H9 (cell line): Measurements from ENCODE around the gene PHF11. TPM values are rescaled to one million over a fixed set of nuclear protein-coding genes. Genes with fewer than 3 reads are reported as not detected.

ENCODE experiments used
- DNase-seq: peaks from one replicate; pipeline ENCODE4 v3.0.0-alpha.2; 2017
- H2AFZ ChIP-seq: one replicate; pipeline ENCODE4 v1.6.1; 2013; ENCODE audit warnings: mild to moderate bottlenecking, low read length, control low read depth, moderate library complexity
- H2AK5ac ChIP-seq: 2 replicates; pipeline ENCODE4 v1.6.1; 2013; ENCODE audit warnings: low read length, control low read depth, mixed read lengths; ENCODE audit not compliant: insufficient read length
- H2BK120ac ChIP-seq: one replicate; pipeline ENCODE4 v1.6.1; 2013; ENCODE audit warnings: low read depth, mild to moderate bottlenecking, low read length, control low read depth, inconsistent platforms; ENCODE audit not compliant: poor library complexity, severe bottlenecking
- H2BK12ac ChIP-seq: 2 replicates; pipeline ENCODE4 v1.6.1; 2013; ENCODE audit warnings: low read length, control low read depth, mixed read lengths, low read depth; ENCODE audit not compliant: insufficient read length
- H2BK15ac ChIP-seq: 2 replicates; pipeline ENCODE4 v1.6.1; 2013; ENCODE audit warnings: low read depth, low read length, control low read depth
- H2BK20ac ChIP-seq: one replicate; pipeline ENCODE4 v1.6.1; 2013; ENCODE audit warnings: low read depth, mild to moderate bottlenecking, low read length, control low read depth, inconsistent platforms; ENCODE audit not compliant: poor library complexity, severe bottlenecking
- H2BK5ac ChIP-seq: 2 replicates; pipeline ENCODE4 v1.6.1; 2013; ENCODE audit warnings: low read length, control low read depth, mixed read lengths; ENCODE audit not compliant: insufficient read length
- H3K14ac ChIP-seq: 2 replicates; pipeline ENCODE4 v1.6.1; 2013; ENCODE audit warnings: low read length, control low read depth; ENCODE audit not compliant: insufficient read depth
- H3K18ac ChIP-seq: 2 replicates; pipeline ENCODE4 v1.6.1; 2013; ENCODE audit warnings: low read depth, mild to moderate bottlenecking, mixed read lengths, low read length, control low read depth; ENCODE audit not compliant: insufficient read length
- H3K23ac ChIP-seq: 2 replicates; pipeline ENCODE4 v1.6.1; 2013; ENCODE audit warnings: low read length, control low read depth, mixed read lengths, low read depth; ENCODE audit not compliant: insufficient read length
- H3K23me2 ChIP-seq: 2 replicates; pipeline ENCODE4 v1.6.1; 2013; ENCODE audit warnings: low read depth, mild to moderate bottlenecking, mixed read lengths, low read length, control low read depth; ENCODE audit not compliant: insufficient read length, poor library complexity, severe bottlenecking
- H3K27ac ChIP-seq: 2 replicates; pipeline ENCODE4 v1.5.1; 2013; ENCODE audit warnings: low read length, control low read depth, mixed read lengths, low read depth; ENCODE audit not compliant: insufficient read length
- H3K27me3 ChIP-seq: 2 replicates; pipeline ENCODE4 v1.6.1; 2013; ENCODE audit warnings: low read length, control low read depth, inconsistent platforms; ENCODE audit not compliant: insufficient read depth
- H3K4ac ChIP-seq: 2 replicates; pipeline ENCODE4 v1.6.1; 2013; ENCODE audit warnings: low read depth, mild to moderate bottlenecking, control low read depth, inconsistent platforms, low read length, moderate library complexity
- H3K4me1 ChIP-seq: 2 replicates; pipeline ENCODE4 v1.6.1; 2013; ENCODE audit warnings: low read length, control low read depth, inconsistent platforms; ENCODE audit not compliant: insufficient read depth
- H3K4me2 ChIP-seq: 2 replicates; pipeline ENCODE4 v1.6.1; 2013; ENCODE audit warnings: low read length, control low read depth, mixed read lengths; ENCODE audit not compliant: insufficient read length, insufficient read depth
- H3K56ac ChIP-seq: 2 replicates; pipeline ENCODE4 v1.6.1; 2013; ENCODE audit warnings: low read depth, mild to moderate bottlenecking, mixed read lengths, low read length, control low read depth; ENCODE audit not compliant: insufficient read length
- H3K79me1 ChIP-seq: 2 replicates; pipeline ENCODE4 v1.6.1; 2013; ENCODE audit warnings: low read depth, mild to moderate bottlenecking, moderate library complexity, low read length, control low read depth, inconsistent platforms; ENCODE audit not compliant: insufficient read depth, poor library complexity, severe bottlenecking
- H3K79me2 ChIP-seq: 2 replicates; pipeline ENCODE4 v1.6.1; 2013; ENCODE audit warnings: low read length, control low read depth, inconsistent platforms; ENCODE audit not compliant: insufficient read depth
- H3K9ac ChIP-seq: 2 replicates; pipeline ENCODE4 v1.6.1; 2013; ENCODE audit warnings: low read length, control low read depth, mixed read lengths; ENCODE audit not compliant: insufficient read length; ENCODE audit errors: extremely low read depth
- H3K9me3 ChIP-seq: one replicate; pipeline ENCODE4 v1.6.1; 2013; ENCODE audit warnings: low read depth, low read length, inconsistent platforms; ENCODE audit not compliant: control insufficient read depth
- H3T11ph ChIP-seq: one replicate; pipeline ENCODE4 v1.6.1; 2013; ENCODE audit warnings: mild to moderate bottlenecking, low read length, control low read depth, inconsistent platforms
- H4K20me1 ChIP-seq: one replicate; pipeline ENCODE4 v1.6.1; 2013; ENCODE audit not compliant: control insufficient read depth, insufficient read length, insufficient read depth
- H4K5ac ChIP-seq: 2 replicates; pipeline ENCODE4 v1.6.1; 2013; ENCODE audit warnings: low read depth, mild to moderate bottlenecking, mixed read lengths, low read length, control low read depth; ENCODE audit not compliant: insufficient read length
- H4K8ac ChIP-seq: replicated peaks from 2 replicates; pipeline ENCODE4 v1.6.1; 2013; ENCODE audit warnings: low read length, control low read depth, mixed read lengths, low read depth; ENCODE audit not compliant: insufficient read length
- H4K91ac ChIP-seq: 2 replicates; pipeline ENCODE4 v1.6.1; 2013; ENCODE audit warnings: low read depth, mild to moderate bottlenecking, moderate library complexity, mixed read lengths, low read length, control low read depth; ENCODE audit not compliant: insufficient read length
- H3K27ac Mint-ChIP-seq, 3 experiments: 2 replicates in 2 of 3; 3 replicates in 1 of 3; pipeline ENCODE4 v1.8.0; 2020 to 2021; ENCODE audit warnings: mixed read lengths in 3 of 3, mild to moderate bottlenecking in 1 of 3, moderate library complexity in 1 of 3
- H3K27me3 Mint-ChIP-seq: 2 replicates; pipeline ENCODE4 v1.8.0; 2021; ENCODE audit warnings: low read depth, mild to moderate bottlenecking, moderate library complexity, mixed read lengths
- H3K36me3 Mint-ChIP-seq, 3 experiments: 2 replicates in 2 of 3; 3 replicates in 1 of 3; pipeline ENCODE4 v1.8.0; 2020 to 2021; ENCODE audit warnings: low read depth in 3 of 3, mixed read lengths in 3 of 3; ENCODE audit not compliant: insufficient read depth in 1 of 3
- H3K4me1 Mint-ChIP-seq, 2 experiments: 2 replicates each; pipeline ENCODE4 v1.8.0; 2020; ENCODE audit warnings: mixed read lengths in 2 of 2
- H3K4me3 Mint-ChIP-seq, 2 experiments: 2 replicates in 1 of 2; 3 replicates in 1 of 2; pipeline ENCODE4 v1.8.0; 2020 to 2021; ENCODE audit warnings: mild to moderate bottlenecking in 2 of 2, mixed read lengths in 2 of 2, moderate library complexity in 1 of 2
- H3K9me3 Mint-ChIP-seq, 2 experiments: 2 replicates in 1 of 2; 3 replicates in 1 of 2; pipeline ENCODE4 v1.8.0; 2020; ENCODE audit warnings: mild to moderate bottlenecking in 2 of 2, mixed read lengths in 2 of 2, moderate library complexity in 1 of 2
- CTCF ChIP-seq: fragments of 200-600 bp; sonication (generic); conservative IDR thresholded peaks from 3 replicates; pipeline ENCODE4 v1.8.0; 2021; ENCODE audit warnings: antibody characterized with exemption, mild to moderate bottlenecking
- WGBS: extraction: QIAGEN DNeasy Blood & Tissue Kit; methylation state at CpG from one replicate; pipeline ENCODE4 v1.1.7; 2013; ENCODE audit warnings: missing lambda C conversion rate, low lambda C conversion rate, mixed read lengths; ENCODE audit not compliant: insufficient read length; ENCODE audit errors: extremely low coverage; 5-methylcytosine and 5-hydroxymethylcytosine counted together
- total RNA-seq: library from RNA; stranded (reverse); gene quantifications from 2 replicates; pipeline ENCODE4 v1.2.1, GENCODE V29; 2021

Gene PHF11
- total RNA-seq, 1 experiment from 2014 or later = 13.5 TPM

GRCh38 chr13:49549289-49549688, 53.5 kb downstream of the PHF11 start:
- Histone ChIP-seq H3K27me3 (no peaks in the 10 kb centered on the region), H3K27ac (no peak overlapping the region), H3K9me3 (no peaks in the 10 kb centered on the region), H3K56ac (no peak overlapping the region), H3K14ac (no peak overlapping the region), H2BK20ac (no peak overlapping the region), H4K91ac (no peak overlapping the region), H3K23ac (no peak overlapping the region), H4K8ac (no peak overlapping the region), H3K4ac (no peak overlapping the region), H3K23me2 (no peaks in the 10 kb centered on the region), H2BK12ac (no peak overlapping the region), H3K79me2 (no peaks in the 10 kb centered on the region), H2BK15ac (no peak overlapping the region), H2BK120ac (no peak overlapping the region), H4K5ac (no peak overlapping the region), H2AFZ (no peak overlapping the region), H3K4me2 (no peak overlapping the region), H3K9ac (no peak overlapping the region), H2AK5ac (no peak overlapping the region), H3T11ph (no peak overlapping the region), H4K20me1 (no peaks in the 10 kb centered on the region), H3K4me1 (no peaks in the 10 kb centered on the region), H2BK5ac (no peak overlapping the region), H3K79me1 (peaks cover 4% of the 10 kb centered on the region), H3K18ac (no peak overlapping the region)
- H3K4me3 Mint-ChIP-seq = no peak overlapping the region
- H3K27me3 Mint-ChIP-seq = no peaks in the 10 kb centered on the region
- TF ChIP-seq CTCF = peak; percentile 54
- H3K9me3 Mint-ChIP-seq = no peaks in the 10 kb centered on the region
- H3K4me1 Mint-ChIP-seq = no peaks in the 10 kb centered on the region
- H3K27ac Mint-ChIP-seq = 0 out of 7 replicates have a peak overlapping the region, but pooled peaks of 1 of the 3 experiments have one; percentile 2
- DNase-seq = peak; percentile 37
- no CpG with 5 or more reads among the region's 15 CpGs for WGBS
- H3K36me3 Mint-ChIP-seq = peaks cover 20 to 71% (median 41%) of the 10 kb centered on the region in 3 experiments; a peak in 6 of 7 replicates
